CD4-positive, alpha-beta T cell treated with Interleukin-10 for 1 hour (primary cell): ENCODE results near the gene BNC2.

Experiments
- DNase-seq: peaks from one replicate; pipeline ENCODE4 v3.0.0-alpha.2; 2020

Gene BNC2

GRCh38 chr9:16668734-16669295 is 201.7 kb downstream of the BNC2 start:
- no peak for DNase-seq

DNA sequence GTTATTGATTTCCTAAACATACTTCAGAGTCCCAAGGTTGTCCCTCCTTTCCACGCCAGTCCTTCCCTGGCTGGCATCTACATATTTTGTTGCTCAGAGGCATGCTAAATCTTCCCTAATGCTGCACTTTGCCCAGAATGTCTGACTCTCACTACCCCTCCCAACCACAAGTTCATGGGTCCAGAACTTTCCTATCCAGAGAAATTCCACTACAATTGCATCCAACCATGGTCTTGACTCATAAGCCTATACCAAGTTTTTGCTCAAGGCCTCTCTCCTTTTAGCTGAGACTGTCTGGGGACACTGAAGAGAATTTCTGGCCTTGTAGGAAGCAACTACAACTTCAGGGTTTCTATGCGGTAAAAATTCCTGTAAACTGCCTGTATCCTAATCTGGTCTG is 206.3 kb downstream of the BNC2 start:
- DNase-seq = no peak

- no peak for DNase-seq
These were observed 208.7 kb downstream of the BNC2 start for GRCh38 chr9:16661816-16662215.

- no peak for DNase-seq
These were observed 211.4 kb downstream of the BNC2 start for GRCh38 chr9:16659096-16659495.

GRCh38 chr9:16656432-16657169 is 213.9 kb downstream of the BNC2 start:
- no peak for DNase-seq

GRCh38 chr9:16654596-16655126 is 215.8 kb downstream of the BNC2 start:
- no peak for DNase-seq

- DNase-seq = no peak
These were observed 216.7 kb downstream of the BNC2 start for GRCh38 chr9:16653491-16654399.

DNA sequence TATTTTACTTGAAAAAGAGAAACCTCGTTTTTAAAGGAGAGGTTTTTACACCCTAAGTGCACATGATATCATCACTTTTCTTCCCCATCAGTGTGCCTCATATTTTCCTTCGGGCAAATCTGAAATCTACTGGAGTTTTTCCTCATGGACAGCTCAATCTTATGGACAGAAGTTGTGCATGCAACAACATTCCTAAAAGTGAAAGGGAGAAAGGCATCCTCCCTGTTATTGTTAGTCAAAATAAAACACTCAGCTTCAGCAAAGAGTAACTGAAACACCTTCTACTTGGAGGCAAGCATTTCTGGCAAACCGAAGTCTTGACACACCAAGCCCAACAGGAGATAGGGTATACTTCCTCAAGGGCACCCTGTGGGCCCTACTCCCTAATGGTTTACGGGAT is 217.9 kb downstream of the BNC2 start:
- no peak for DNase-seq

DNA sequence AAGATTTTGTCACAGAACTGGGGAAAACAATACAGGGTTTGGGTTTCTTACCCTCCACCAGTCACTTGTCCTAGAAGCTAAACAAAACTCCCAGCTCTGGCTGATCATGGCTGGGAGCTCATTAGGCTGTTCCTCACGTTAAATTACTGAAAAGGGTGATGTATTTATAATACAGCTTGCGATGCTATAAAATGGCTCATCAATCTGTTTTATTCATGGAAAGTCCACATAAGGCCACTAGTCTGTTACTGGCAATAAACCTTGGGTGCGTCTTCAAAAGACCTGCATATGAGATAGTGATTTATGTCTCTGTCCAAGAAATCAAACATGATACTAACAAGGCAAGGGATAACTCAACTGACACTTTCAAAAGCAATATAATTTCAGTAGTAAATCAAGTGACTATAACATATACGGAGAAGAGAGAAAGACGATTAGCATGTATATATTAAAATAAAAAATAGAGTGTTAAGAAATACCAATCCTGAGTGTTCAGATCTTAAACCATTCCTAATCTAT is 219.0 kb downstream of the BNC2 start:
- no peak for DNase-seq

- no peak for DNase-seq
These were observed 224.5 kb downstream of the BNC2 start for GRCh38 chr9:16645970-16646369.

GRCh38 chr9:16642421-16643109 is 227.9 kb downstream of the BNC2 start:
- DNase-seq = no peak

DNA sequence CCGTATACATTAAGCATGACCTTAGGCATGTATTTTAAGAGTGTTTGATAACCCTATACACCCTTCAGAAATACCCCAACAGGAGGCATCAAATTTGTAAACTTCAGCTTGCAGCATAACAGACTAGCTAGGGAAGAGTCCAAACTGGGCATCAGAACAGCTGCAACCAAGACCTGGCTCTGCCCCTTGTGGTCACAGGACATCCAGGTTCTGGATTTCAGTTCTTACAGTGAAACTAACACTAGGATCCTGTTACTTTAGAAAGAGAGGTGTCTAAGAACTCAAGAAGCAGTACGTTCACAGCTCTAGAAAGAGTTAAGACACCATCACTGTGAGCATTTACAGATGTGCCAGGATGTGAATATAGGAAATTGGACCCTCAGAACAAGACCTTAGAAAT is 229.8 kb downstream of the BNC2 start:
- DNase-seq = no peak

GRCh38 chr9:16639644-16640043 is 230.8 kb downstream of the BNC2 start:
- no peak for DNase-seq

DNA sequence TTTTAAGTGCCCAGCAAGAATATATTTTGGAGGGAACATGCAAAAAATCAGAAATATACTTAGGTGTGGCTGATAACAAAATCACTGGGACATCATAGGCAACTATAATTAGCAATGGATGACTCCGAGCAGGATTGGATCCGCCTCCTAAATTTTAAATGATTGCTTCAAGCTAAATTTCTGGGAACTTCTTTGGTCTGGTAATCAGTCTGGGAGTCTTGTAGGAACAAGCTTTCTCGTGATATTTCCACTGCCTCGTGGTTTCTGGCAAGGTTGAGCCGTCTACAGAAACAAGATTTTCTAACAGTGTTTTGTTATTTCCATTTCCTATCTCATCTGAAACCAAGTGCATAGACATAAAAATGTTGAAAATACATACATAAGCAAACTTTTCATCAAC is 232.6 kb downstream of the BNC2 start:
- DNase-seq = no peak

DNA sequence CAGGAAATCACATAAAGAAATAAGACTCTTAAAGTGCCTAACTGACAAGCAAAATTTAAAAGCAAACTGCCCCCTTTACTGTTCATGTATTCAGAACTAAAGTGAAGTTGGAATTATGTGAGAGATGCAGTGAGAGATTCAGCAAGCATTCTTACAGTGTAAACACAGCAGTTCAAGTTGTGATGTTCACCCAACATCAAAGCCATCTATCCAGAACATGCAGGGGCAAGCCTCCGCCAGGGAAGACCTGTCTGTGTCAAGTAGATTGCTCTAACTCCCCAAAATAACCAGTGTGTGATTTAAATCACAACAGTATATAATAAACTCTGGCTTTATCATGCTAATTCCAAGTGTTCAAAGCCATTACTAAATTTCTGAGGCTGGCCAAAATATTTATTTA is 233.3 kb downstream of the BNC2 start:
- no peak for DNase-seq

GRCh38 chr9:16633794-16634193 is 236.7 kb downstream of the BNC2 start:
- no peak for DNase-seq

GRCh38 chr9:16628413-16628812 is 242.1 kb downstream of the BNC2 start:
- no peak for DNase-seq

- DNase-seq = no peak
These were observed 242.5 kb downstream of the BNC2 start for GRCh38 chr9:16627967-16628366.

DNA sequence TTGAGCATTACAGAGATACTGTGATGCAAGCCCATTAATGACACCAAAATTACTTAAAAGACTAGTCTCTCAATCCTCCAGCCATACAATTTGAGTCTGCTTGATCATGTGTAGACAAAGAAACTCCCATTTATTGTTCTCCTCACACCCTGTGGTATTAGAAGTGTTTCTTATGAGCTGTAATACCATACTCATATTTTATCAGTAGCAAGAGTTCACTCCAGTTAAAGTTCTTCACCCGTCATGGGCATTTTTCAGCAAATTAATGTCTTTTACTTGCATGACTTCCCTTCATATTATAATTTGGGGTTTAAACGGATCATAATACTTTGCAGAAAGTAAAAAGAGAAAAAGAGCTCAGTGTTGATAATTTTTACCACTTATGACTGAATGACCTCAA is 242.9 kb downstream of the BNC2 start:
- DNase-seq = no peak

DNA sequence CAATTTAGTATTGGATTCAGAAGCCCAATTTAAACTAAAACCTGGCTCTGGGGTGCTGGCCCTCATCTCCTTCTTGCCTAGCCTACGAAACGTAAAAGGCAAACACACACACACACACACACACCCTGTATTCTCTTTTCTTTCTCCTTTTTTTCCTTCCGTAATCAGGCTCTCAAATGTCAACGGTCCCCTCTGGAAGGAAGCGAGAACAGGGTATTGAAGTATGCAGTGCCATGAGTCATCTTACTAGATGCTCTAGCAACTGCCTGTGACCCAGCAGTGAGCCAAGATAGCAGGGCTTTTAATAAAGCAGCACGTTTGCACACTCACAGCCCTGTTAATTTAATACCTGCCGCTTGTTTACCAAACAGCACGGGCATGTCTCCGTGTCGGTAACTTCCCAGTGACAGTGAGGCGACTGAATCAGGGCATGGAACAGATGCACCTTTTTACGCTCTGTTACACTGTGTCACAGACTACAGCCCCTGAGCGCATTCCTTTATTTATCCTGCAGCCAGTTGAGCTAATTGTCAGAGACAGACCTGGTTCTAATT is 243.8 kb downstream of the BNC2 start:
- DNase-seq = no peak

- no peak for DNase-seq
These were observed 244.7 kb downstream of the BNC2 start for GRCh38 chr9:16625811-16626210.

DNA sequence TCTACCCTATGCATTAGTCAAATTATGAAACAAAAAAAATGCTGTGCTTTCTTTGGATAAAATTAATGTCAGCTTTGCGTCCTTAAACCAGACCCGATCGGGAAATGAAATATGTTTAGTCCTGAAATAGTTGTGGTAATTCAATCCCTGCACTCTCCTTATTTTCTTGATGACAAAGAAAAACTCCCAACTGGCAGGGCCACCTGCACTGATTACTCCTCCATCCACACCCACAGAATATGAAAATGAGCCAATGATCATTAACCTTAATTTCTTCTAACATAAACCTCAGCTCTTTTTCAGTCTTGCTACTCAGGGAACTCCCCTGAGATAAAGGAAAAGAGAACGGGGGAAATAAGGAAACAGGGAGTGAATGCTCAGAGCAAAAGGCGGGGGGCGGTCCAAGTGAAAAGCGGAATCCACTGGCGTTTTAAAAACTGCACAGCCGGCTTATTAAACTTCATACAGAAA is 245.3 kb downstream of the BNC2 start:
- no peak for DNase-seq
